Gastroesophageal sphincter (tissue), 4 donors: ENCODE results near the gene LRRC47. TPM values are rescaled to one million over a fixed set of nuclear protein-coding genes. Genes with fewer than 3 reads are reported as not detected.
A peak's percentile ranks its signal among the peaks of the same experiment; 100 is the strongest.
"Not testable (repeated sequence)": the region's sequence is repeated elsewhere in the genome, so short reads cannot be mapped to it uniquely, and the experiment has no call there.

ENCODE experiments used
- ATAC-seq: fragments of 150-250 bp; one replicate; pipeline ENCODE4 v1.9.1; 2016; ENCODE audit warnings: mild to moderate bottlenecking, moderate library complexity
- H3K27ac ChIP-seq, 4 donors: fragments of 200-600 bp; sonication (generic) in 3 of 4; 1 replicate in 3 of 4; 2 replicates in 1 of 4; pipeline ENCODE4 v1.5.1; 2016 to 2019
- H3K27me3 ChIP-seq: fragments of 200-600 bp; sonication (generic); one replicate; pipeline ENCODE4 v1.5.1; 2019
- H3K36me3 ChIP-seq, 2 donors: fragments of 200-600 bp; sonication (generic); one replicate each; pipeline ENCODE4 v1.5.1; 2019; ENCODE audit warnings: control low read depth in 1 of 2
- H3K4me1 ChIP-seq, 3 donors: fragments of 200-600 bp; sonication (generic); 1 replicate in 2 of 3; 2 replicates in 1 of 3; pipeline ENCODE4 v1.5.1; 2016 to 2019; ENCODE audit warnings: control low read depth in 2 of 3
- H3K4me3 ChIP-seq, 2 donors: fragments of 200-600 bp; sonication (generic); one replicate each; pipeline ENCODE4 v1.5.1; 2019; ENCODE audit warnings: mild to moderate bottlenecking in 1 of 2, moderate library complexity in 1 of 2
- H3K9me3 ChIP-seq, 3 donors: fragments of 200-600 bp; sonication (generic); one replicate each; pipeline ENCODE4 v1.5.1; 2017 to 2019; ENCODE audit warnings: control low read depth in 2 of 3
- CTCF ChIP-seq, 4 experiments: fragments of 200-600 bp in 2 of 4; fragments of 450-650 bp in 2 of 4; sonication (generic) in 1 of 4; IDR thresholded peaks; one replicate each; pipeline ENCODE4 v1.5.1; 2017 to 2019; ENCODE audit warnings: antibody characterized with exemption in 4 of 4, mild to moderate bottlenecking in 2 of 4, moderate library complexity in 2 of 4
- EP300 ChIP-seq: sonication (generic); formaldehyde crosslinking; IDR thresholded peaks from one replicate; pipeline ENCODE4 v1.6.1; 2017; ENCODE audit warnings: antibody characterized with exemption, mild to moderate bottlenecking
- POLR2A ChIP-seq, 2 donors: fragments of 450-650 bp; IDR thresholded peaks; one replicate each; pipeline ENCODE4 v1.6.1; 2017; ENCODE audit warnings: antibody characterized with exemption in 2 of 2, mild to moderate bottlenecking in 2 of 2, moderate library complexity in 1 of 2
- POLR2AphosphoS5 ChIP-seq: sonication (generic); formaldehyde crosslinking; IDR thresholded peaks from one replicate; pipeline ENCODE4 v1.6.1; 2017; ENCODE audit warnings: antibody characterized with exemption
- WGBS, 2 donors: methylation state at CpG; one replicate each; pipeline ENCODE4 v1.1.5; 2018; ENCODE audit warnings: low coverage in 1 of 2; 5-methylcytosine and 5-hydroxymethylcytosine counted together
- total RNA-seq, 4 donors: library from RNA; depleted of rRNA; stranded (reverse); fragments of >200 nt; gene quantifications; one replicate each; pipeline ENCODE4 v1.1.0, GENCODE V29; 2016

LRRC47 gene
- total RNA-seq, 4 donors from 2014 or later = 36.5 to 47.9 (median 46.5) TPM

GRCh38 chr1:3803905-3804626 is 7.8 kb upstream of the LRRC47 start:
- Histone ChIP-seq H3K4me1 (no peaks in the 10 kb centered on the region), H3K27me3 (peaks cover 37% of the 10 kb centered on the region), H3K4me3 (no peak overlapping the region), H3K9me3 (no peaks in the 10 kb centered on the region), H3K27ac (no peak overlapping the region), H3K36me3 (no peaks in the 10 kb centered on the region)
- 54 to 58% methylated on average over 11 to 15 of the region's 19 CpGs for WGBS, 2 donors
- no peak for ATAC-seq
- TF ChIP-seq POLR2A (IDR thresholded peaks at IDR 0.05) (no peak), EP300 (no peak), POLR2AphosphoS5 (no peak), CTCF (IDR thresholded peaks at IDR 0.05) (no peak)

GRCh38 chr1:3800795-3801194 is 4.5 kb upstream of the LRRC47 start:
- not testable (repeated sequence) for H3K27ac ChIP-seq, H3K4me3 ChIP-seq, ATAC-seq, H3K36me3 ChIP-seq, H3K4me1 ChIP-seq, H3K9me3 ChIP-seq
- WGBS, 2 donors = 78 to 83% methylated on average over 3 of the region's 3 CpGs
- peaks cover 25% of the 10 kb centered on the region for H3K27me3 ChIP-seq

GRCh38 chr1:3799976-3800685 is 3.8 kb upstream of the LRRC47 start:
- H3K27ac ChIP-seq = no peak overlapping the region

GRCh38 chr1:3795453-3796214 is 664 bp downstream of the LRRC47 start:
- peak overlapping the region; percentile 1 to 86 (median 82) for H3K27ac ChIP-seq
- H3K36me3 ChIP-seq = peaks cover 0 to 21% of the 10 kb centered on the region in 2 donors
- H3K9me3 ChIP-seq = no peaks in the 10 kb centered on the region
- 8% methylated on average over 4 of the region's 53 CpGs; no CpG with 5 or more reads in 1 of the 2 donors for WGBS, 2 donors
- no peak for ATAC-seq
- TF ChIP-seq POLR2AphosphoS5 (no peak), POLR2A (IDR thresholded peaks at IDR 0.05) (no peak), EP300 (no peak), CTCF (IDR thresholded peaks at IDR 0.05) (no peak)
- peak overlapping the region; percentile 51 to 76 for H3K4me3 ChIP-seq
- peaks cover 11% of the 10 kb centered on the region for H3K27me3 ChIP-seq
- H3K4me1 ChIP-seq = peaks cover 4 to 58% (median 21%) of the 10 kb centered on the region in 3 donors

More at GRCh38 chr1:3799976-3800685, 3.8 kb upstream of the LRRC47 start:
- H3K4me3 ChIP-seq = no peak overlapping the region
- TF ChIP-seq POLR2AphosphoS5 = no peak
- TF ChIP-seq EP300 = no peak
- TF ChIP-seq CTCF (IDR thresholded peaks at IDR 0.05) = no peak
- no peak for TF ChIP-seq POLR2A (IDR thresholded peaks at IDR 0.05)
- H3K36me3 ChIP-seq = no peaks in the 10 kb centered on the region
- H3K4me1 ChIP-seq = peaks cover 0 to 15% (median 5%) of the 10 kb centered on the region in 3 donors
- ATAC-seq = no peak
- WGBS, 2 donors = 43 to 100% methylated on average over 1 of the region's 11 CpGs
- no peaks in the 10 kb centered on the region for H3K9me3 ChIP-seq
- peaks cover 25% of the 10 kb centered on the region for H3K27me3 ChIP-seq

GRCh38 chr1:3790952-3791351 is 5.3 kb downstream of the LRRC47 start:
- H3K27ac ChIP-seq = no peak overlapping the region
- 90% methylated on average over 3 of the region's 18 CpGs; no CpG with 5 or more reads in 1 of the 2 donors for WGBS, 2 donors
- no peaks in the 10 kb centered on the region for H3K9me3 ChIP-seq
- ATAC-seq = no peak
- H3K27me3 ChIP-seq = no peaks in the 10 kb centered on the region
- peaks cover 4 to 73% (median 21%) of the 10 kb centered on the region in 3 donors for H3K4me1 ChIP-seq
- H3K36me3 ChIP-seq = peaks cover 0 to 66% of the 10 kb centered on the region in 2 donors
- no peak for TF ChIP-seq EP300
- TF ChIP-seq POLR2AphosphoS5 = no peak
- no peak for TF ChIP-seq CTCF (IDR thresholded peaks at IDR 0.05)
- TF ChIP-seq POLR2A (IDR thresholded peaks at IDR 0.05) = no peak
- no peak overlapping the region for H3K4me3 ChIP-seq
